Peyer's patch (tissue), 4 donors: ENCODE data around the gene ZFR.

Experiments used
- POLR2A ChIP-seq, 2 donors: fragments of 450-650 bp; IDR thresholded peaks; one replicate each; pipeline ENCODE4 v1.5.1; 2017; ENCODE audit warnings: antibody characterized with exemption in 2 of 2, mild to moderate bottlenecking in 2 of 2, moderate library complexity in 2 of 2
- TF ChIP-seq, protein P1 (sequence below), 6 experiments: fragments of 450-650 bp in 4 of 6; fragments of 200-600 bp in 2 of 6; sonication (generic) in 1 of 6; IDR thresholded peaks; one replicate each; pipeline ENCODE4 v1.5.1; 2017 to 2019; ENCODE audit warnings: antibody characterized with exemption in 6 of 6, mild to moderate bottlenecking in 3 of 6, moderate library complexity in 1 of 6

DNA sequence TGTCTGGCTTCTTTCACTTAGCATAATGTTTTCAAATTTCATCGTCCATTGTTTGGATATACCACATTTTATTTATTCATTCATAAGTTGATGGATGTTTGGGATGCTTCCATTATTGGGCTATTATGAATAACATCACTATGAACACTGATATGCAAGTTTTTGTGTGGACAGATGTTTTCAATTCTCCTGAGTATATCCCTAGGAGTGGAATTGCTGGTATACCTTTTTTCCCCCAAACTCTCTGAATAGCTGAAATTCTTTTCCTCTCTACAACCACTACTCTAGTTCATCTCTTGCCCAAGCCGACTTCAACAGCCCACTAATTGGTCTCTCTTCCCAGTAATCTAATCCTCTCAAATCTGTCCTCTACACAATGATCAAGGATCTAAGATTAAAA lies 4.7 kb upstream of the ZFR start:
- TF ChIP-seq POLR2A (IDR thresholded peaks at IDR 0.05) = no peak
- TF ChIP-seq, protein P1, sequence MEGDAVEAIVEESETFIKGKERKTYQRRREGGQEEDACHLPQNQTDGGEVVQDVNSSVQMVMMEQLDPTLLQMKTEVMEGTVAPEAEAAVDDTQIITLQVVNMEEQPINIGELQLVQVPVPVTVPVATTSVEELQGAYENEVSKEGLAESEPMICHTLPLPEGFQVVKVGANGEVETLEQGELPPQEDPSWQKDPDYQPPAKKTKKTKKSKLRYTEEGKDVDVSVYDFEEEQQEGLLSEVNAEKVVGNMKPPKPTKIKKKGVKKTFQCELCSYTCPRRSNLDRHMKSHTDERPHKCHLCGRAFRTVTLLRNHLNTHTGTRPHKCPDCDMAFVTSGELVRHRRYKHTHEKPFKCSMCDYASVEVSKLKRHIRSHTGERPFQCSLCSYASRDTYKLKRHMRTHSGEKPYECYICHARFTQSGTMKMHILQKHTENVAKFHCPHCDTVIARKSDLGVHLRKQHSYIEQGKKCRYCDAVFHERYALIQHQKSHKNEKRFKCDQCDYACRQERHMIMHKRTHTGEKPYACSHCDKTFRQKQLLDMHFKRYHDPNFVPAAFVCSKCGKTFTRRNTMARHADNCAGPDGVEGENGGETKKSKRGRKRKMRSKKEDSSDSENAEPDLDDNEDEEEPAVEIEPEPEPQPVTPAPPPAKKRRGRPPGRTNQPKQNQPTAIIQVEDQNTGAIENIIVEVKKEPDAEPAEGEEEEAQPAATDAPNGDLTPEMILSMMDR (IDR thresholded peaks at IDR 0.05) = no peak
